Hematopoietic multipotent progenitor cell treated with erythropoietin and hydrocortisone succinate and interleukin-3 and kit ligand, for 6 days (in vitro differentiated cells): ENCODE data around the gene STAT5B.
"Not testable (repeated sequence)": the region's sequence is repeated elsewhere in the genome, so short reads cannot be mapped to it uniquely, and the experiment has no call there.

Experiments used
- DNase-seq: peaks from one replicate; pipeline ENCODE4 v3.0.0-alpha.2; 2015

STAT5B gene

GRCh38 chr17:42192189-42193126 is 83.7 kb downstream of the STAT5B start:
- DNase-seq = no peak

- DNase-seq = no peak
Observed at GRCh38 chr17:42191275-42191608, 84.9 kb downstream of the STAT5B start.

GRCh38 chr17:42190491-42191274 is 85.5 kb downstream of the STAT5B start:
- DNase-seq = no peak

- no peak for DNase-seq
Observed at GRCh38 chr17:42189651-42189965, 86.6 kb downstream of the STAT5B start.

- peak; percentile 47 for DNase-seq
Observed at GRCh38 chr17:42188749-42189650, 87.2 kb downstream of the STAT5B start.

GRCh38 chr17:42187833-42188232 is 88.4 kb downstream of the STAT5B start:
- no peak for DNase-seq

GRCh38 chr17:42186191-42186590 is 90.0 kb downstream of the STAT5B start:
- not testable (repeated sequence) for DNase-seq

- DNase-seq = no peak
Observed at GRCh38 chr17:42185621-42185930, 90.6 kb downstream of the STAT5B start.

- no peak for DNase-seq
Observed at GRCh38 chr17:42184713-42185620, 91.2 kb downstream of the STAT5B start, which contains the start of gene HCRT. Gene HCRT (minus strand): TSS chr17:42185452. CDS start chr17:42185365, 87 bp downstream.

GRCh38 chr17:42183741-42184711 is 92.2 kb downstream of the STAT5B start:
- DNase-seq = peak; percentile 89

GRCh38 chr17:42182927-42183734 is 93.1 kb downstream of the STAT5B start:
- DNase-seq = no peak

- no peak for DNase-seq
Observed at GRCh38 chr17:42181851-42182207, 94.4 kb downstream of the STAT5B start.

GRCh38 chr17:42180922-42181850 is 95.0 kb downstream of the STAT5B start, which contains the start of gene KCNH4:
Gene KCNH4 (minus strand): TSS chr17:42181142. CDS start chr17:42180945, 197 bp downstream.
- peak; percentile 92 for DNase-seq

- DNase-seq = no peak
Observed at GRCh38 chr17:42180411-42180921, 95.7 kb downstream of the STAT5B start.

GRCh38 chr17:42179911-42180410 is 96.2 kb downstream of the STAT5B start:
- peak; percentile 75 for DNase-seq

GRCh38 chr17:42179335-42179734 is 96.9 kb downstream of the STAT5B start:
- no peak for DNase-seq

GRCh38 chr17:42178817-42179216 is 97.4 kb downstream of the STAT5B start:
- DNase-seq = no peak

GRCh38 chr17:42177684-42178083 is 98.5 kb downstream of the STAT5B start:
- no peak for DNase-seq
